HS-5 (cell line): Measurements from ENCODE around the gene SETD6.

ENCODE experiments used
- DNase-seq: peaks from one replicate; pipeline ENCODE4 v3.0.0-alpha.2; 2012; ENCODE audit warnings: low read depth

Gene SETD6

DNA sequence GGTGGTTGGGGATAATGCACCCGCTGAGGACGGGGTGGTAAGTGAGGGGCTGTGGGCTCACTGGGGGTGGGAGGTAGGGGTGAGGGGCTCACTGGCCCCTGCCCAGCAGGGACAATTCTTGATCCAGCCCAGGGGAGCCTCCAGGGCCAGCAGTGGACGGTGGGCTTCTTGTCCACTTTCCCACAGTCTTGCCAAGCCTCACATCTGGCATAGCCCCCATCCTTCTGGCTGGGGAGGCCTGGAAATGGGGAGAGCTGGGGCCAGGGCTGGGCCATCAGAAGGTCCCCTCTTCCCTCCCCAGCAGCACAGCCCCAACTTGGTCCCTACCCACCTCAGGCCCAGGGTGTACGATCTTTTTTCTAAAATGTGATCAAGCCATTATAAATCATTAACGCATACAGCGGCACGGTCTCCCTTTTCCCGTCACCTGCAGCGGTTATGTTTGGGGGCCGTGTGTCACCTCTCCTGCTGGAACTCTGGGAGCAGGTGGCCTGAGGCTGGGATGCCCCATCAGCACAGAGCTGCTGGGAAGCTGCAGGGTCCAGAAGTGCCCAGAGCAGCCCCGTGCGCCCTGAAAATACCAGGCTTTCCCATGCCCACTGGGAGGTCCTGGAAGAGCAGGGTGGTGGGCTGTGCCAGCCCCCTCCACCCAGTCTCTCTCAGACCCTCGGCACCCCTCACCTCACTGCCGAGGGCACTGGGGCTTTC is 7.2 kb upstream of the SETD6 start:
- no peak for DNase-seq

DNA sequence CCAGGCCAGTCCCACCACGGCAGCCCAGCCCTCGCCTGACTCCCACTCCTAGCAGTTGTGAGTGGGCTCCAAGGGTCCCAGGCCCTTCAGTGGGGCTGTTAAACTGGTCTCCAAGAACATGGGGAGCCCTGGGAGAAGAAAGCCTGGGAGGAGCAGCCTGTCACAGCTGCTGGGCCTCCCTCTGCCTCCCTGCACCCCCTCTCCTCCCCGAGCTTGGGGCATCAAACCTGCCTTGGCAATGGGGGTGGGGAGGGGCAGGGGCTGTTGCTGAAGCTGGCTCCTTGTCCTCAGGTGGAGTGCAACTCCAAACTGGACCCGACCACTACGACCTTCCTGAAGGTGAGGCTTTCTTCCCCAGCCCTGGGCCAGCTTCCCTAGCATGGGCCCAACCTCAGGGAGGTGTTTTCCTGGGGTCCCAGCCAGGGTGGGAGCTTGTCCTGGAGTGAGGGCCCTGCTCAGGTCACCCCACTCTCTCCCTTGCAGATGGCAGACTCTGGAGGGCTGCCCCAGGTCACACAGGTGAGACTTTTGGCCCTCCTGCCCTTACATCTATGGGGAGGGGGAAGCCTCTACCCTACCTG is 6.6 kb upstream of the SETD6 start:
- no peak for DNase-seq

DNA sequence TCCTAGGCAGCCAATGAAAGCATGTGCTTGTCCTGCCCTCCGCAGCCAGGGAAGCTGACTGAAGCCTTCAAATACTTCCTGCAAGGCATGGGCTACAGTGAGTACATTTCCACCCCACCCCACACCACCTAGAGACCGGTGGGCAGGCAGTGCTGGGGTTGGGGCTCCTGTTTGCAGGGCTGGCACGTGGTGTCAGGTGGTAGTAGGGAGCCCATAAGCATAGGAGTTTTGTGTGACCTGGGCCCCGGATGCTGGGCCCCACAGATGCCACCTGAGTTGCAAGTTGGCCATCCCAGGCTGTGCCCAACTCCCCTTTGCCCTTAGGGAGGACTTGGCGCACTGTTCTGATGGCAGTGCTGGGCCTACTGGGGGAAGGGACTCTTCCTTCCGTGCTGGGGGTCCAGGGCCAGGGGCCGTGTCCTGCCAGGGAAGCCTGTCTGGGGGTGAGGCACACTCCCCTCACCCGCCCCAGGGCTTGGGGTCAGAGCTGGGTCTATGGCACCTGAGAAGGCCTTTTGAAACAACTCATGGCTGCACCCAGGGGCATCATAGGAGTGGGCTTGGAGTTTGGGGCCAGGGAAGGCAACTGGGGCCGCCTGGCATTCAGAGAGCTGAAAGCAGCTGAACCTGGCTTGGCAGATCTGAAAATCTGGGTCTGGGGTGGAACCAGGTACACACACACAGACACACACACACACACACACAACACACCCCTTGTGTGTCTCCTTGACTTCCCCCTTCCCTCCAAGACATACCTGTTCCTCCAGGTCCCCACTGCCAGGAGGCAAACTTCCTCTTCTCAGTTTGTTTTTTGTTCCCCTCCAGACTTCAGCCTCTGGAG is 5.8 kb upstream of the SETD6 start:
- no peak for DNase-seq

DNA sequence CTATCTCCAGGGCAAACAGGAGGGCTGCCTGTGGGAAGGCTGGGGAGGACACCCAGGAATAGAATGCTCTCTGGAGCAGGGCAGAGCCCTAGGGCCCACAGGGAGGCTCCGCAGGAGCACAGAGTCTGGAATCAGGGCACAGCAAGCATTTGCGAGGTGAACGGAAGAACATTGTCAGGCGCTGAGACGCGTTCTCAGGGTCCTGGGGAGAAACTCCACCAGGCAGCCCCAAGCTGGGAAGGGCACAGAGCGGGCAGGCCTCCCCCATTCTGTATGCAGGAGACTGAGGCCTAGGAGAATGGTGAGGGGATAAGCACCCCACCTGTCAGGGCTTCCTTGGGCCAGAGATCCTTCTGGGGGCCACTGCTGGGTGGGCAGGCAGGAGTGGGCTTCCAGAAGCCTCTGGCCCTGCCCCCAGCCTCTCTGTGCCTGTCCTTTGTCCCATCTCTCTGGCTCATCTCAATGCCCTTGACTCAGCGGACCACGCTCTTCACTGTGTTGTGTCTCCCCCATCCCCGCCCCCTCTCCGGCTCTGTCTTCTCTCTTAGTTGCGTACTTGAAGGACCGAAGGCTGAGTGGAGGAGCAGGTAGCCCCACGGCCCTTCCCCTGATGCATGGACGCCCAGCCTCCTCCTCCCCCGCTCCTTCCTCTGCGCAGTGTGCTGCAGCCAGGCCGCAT is 5.1 kb upstream of the SETD6 start:
- DNase-seq, result no peak

DNA sequence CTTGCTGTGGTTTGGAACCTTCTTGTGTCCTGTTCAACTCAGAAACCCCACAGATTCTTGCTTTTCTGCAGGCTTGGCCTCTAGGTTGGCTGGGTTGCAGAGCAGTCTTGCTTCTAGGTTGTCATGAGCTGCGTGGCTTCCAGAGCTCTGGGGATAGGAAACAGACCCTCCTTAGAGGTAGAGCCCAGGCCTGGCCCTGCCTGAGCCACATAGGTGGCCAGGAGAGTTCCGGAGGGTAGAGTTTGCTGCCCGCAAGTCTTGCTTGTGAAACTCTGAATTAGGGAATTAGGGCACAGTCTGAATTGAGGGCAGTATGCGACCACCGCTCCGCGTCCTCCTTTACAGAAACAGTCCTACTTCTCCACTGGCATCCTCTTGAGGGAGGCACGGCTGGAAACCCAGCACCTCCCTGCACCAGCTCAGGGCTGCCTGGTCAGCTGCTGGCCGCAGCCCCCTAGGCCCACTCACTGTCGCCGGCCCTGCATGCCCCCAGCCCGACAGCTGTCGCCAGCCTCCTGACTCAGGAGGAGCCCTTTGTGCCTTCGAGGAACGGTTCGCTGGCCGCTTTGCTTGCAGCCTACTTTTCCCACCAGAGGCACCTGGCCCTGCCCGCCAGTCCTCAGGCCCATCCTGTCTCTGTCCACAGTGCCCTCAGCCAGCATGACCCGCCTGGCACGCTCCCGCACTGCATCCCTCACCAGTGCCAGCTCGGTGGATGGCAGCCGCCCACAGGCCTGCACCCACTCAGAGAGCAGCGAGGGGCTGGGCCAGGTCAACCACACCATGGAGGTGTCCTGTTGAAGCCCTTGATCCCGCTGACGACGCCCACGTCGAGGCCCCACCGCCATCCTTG is 4.3 kb upstream of the SETD6 start:
- no peak for DNase-seq

DNA sequence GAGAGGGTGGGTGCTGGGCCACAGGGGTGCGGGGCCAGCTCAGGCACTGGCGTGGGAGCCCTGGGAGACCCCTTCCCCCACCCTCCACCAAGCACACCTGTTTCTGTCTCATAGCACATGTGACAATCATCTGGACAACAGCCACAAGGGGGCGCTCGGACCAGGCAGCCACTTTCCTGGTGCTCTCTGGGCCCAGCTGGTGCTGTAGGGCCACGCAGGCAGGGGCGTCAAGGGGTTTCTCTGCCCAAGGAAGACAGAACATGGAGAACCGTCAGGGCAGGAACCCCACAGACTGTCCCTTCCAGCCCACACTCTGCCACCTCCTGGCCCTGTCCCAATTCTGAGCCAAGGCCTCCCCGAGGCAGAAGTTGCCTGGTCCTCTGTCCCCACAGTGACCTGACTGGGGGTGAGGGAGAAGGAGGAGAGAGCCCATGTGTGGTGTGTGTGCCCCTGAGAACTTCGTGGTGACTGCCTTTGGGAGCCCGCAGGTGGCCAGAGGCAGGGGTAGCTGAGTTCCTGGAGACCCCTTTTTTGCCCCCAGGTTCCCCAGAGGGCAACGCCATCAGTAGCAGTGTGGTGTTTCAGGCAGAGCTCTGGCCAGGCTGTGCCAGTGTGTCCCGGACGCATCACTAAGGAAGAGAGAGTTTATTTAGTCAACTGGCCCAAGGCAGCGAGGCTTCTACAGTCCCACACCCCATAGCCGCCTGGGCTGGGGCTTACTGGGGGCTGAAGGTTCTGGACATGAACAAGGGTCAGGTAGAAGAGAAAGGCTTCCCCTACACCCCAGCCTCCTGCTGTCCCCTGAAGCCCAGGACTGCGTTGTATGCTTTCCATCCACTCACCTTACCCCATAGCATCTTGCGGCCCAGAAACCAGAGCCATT is 3.1 kb upstream of the SETD6 start:
- DNase-seq, result no peak

DNA sequence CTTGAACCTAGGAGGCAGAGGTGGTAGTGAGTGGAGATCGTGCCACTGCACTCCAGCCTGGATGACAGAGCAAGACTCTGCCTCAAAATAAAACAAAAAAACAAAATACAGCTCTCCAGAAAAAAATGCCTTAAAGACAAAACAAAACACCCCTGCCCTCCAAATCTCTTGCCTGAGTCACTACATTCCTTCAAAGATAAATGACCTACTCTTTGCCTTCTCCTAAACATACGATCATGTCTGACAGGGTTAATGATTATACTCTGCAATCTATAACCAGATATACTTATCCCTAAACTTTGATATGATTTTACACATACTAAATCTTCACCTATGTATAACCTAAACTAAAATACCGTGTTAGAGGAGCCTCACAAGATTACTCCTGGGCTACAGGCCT is 1.4 kb upstream of the SETD6 start:
- no peak for DNase-seq

DNA sequence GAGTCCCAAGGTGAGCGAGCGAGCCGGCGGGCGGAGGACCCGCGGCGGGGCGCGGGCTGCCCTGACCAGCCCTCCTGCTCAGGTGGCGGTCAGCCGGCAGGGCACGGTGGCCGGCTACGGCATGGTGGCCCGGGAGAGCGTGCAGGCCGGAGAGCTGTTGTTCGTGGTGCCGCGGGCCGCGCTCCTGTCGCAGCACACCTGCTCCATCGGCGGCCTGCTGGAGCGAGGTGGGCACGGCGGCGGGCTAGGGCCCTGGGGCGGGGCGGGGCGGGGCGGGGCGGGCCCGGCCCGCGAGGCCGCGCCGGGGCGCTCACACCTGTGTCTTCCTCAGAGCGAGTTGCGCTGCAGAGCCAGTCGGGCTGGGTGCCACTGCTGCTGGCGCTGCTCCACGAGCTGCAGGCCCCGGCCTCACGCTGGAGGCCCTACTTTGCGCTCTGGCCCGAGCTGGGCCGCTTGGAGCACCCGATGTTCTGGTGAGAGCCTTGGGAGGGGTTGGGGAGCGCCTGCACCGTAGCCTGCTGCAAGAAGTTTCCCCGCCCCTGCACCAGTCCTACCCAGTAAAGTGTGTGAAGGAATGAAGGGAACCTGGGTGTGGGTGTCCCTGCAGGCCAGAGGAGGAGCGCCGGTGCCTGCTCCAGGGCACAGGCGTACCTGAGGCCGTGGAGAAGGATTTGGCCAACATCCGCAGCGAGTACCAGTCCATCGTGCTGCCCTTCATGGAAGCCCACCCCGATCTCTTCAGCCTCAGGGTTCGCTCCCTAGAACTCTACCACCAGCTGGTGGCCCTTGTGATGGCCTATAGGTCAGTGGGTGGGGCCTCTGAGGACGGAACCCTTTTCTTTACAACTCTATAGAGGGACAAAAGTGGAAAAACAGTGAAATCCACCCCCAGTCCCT is 802 bp downstream of the SETD6 start:
- DNase-seq, result no peak

DNA sequence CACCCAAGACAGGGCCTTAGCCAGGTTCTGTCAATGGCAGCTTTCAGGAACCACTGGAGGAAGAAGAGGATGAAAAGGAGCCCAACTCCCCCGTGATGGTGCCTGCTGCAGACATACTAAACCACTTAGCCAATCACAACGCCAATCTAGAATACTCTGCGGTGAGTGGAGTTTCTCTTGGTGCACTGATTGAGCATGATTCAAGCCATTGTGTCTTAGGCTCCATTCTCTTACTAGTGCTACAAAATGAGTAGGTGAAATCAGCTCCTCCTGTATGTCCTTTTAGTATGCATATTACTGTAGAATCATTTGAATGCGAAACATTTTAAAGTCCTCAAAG is 1.4 kb downstream of the SETD6 start:
- DNase-seq, result no peak

DNA sequence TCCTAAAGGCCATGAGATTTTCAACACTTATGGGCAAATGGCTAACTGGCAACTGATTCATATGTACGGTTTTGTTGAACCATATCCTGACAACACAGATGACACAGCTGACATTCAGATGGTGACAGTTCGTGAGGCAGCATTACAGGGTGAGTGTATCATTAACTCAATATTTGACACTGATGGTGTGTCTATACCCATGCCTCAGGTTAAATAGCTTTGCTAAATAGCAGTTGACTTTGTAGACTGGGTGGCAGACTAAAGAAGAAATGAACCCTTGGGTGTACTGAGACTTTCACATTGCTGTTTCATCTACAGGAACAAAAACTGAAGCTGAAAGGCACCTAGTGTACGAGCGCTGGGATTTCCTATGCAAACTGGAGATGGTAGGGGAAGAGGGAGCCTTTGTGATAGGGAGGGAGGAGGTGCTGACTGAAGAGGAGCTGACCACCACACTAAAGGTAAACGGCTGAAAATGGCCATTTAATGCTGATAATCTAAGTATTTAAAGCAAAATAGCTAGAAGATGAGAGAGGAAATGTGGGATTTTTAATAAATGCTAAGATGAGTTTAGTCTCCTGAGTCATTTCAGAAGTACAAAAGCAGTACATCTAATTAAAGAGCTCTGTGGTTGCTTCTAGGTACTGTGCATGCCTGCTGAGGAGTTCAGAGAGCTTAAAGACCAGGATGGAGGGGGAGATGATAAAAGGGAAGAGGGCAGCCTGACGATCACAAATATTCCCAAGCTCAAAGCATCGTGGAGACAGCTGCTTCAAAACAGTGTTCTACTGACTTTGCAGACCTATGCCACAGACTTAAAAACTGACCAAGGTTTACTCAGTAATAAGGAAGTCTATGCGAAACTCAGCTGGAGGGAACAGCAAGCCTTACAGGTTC is 3.0 kb downstream of the SETD6 start:
- no peak for DNase-seq

DNA sequence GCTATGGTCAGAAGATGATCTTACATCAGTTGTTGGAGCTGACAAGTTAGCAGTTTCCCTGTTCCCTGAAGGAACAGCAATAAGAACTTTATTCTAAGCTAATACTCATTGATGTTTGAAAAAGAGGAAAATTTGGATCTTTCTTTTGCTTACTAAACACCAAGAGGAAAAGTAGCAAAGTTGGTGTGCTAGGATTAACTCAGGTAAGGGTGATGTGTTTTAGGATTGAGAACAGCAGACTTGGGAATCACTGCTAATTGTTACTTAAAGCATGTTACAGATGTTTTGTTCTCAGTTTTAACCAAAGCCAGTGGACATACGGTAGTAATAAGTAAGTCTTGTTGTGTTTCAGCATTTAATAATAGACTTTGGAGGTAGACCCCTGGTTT is 3.7 kb downstream of the SETD6 start:
- no peak for DNase-seq

DNA sequence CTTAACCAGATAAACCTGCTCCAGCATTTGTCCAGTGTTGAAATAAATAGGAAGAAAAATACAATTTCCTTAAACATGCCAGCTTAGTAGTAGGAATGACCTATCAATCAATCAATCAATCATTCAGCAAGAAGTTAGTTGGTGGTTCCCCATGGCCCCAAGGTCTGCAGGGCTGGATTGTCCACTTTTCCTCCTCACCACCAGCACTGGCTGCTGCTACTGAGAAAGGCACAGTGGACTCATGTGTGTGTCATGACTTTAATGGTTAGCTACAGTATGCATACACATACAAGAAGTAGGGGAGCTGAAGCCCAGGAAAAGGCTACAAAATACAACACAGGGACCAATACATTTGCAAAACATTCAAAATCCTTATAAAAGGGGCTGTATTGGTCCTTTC is 4.4 kb downstream of the SETD6 start:
- DNase-seq, result no peak

DNA sequence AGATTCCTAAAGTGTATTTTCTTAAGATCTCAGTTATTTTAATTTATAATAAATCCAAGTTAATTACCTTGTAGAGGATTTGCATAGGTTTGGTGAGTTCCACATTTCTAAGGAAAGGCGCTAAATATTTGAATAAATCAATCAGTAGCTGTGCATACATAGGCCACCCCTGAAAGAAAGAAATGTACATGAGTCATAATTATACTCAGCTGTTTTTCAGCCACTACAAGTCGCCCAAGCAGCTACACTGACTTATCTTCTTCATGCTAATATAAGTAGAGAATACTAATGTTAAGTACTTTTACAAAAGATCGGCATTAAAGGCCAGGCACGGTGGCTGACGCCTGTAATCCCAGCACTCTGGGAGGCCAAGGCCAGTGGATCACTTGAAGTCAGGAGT is 14.9 kb downstream of the SETD6 start:
- DNase-seq, result no peak

DNA sequence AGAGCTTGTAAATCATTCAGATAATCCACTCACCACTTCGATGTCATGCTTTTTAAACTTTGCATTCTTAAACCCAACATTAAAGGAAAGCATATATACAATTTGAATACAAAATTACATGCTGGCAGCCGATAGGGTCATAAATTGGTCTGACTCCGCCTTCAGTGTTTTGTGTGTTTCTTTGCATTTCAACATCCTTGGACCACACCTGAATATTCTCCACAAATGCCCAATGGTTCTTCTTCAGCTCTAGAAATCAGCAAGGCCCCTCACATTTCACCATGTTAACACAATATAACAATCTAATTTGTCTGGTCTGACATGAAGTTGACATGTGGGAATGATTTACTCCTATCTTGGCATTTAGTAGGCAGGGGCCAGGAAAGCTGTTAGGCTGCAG is 17.1 kb downstream of the SETD6 start:
- DNase-seq, result no peak

DNA sequence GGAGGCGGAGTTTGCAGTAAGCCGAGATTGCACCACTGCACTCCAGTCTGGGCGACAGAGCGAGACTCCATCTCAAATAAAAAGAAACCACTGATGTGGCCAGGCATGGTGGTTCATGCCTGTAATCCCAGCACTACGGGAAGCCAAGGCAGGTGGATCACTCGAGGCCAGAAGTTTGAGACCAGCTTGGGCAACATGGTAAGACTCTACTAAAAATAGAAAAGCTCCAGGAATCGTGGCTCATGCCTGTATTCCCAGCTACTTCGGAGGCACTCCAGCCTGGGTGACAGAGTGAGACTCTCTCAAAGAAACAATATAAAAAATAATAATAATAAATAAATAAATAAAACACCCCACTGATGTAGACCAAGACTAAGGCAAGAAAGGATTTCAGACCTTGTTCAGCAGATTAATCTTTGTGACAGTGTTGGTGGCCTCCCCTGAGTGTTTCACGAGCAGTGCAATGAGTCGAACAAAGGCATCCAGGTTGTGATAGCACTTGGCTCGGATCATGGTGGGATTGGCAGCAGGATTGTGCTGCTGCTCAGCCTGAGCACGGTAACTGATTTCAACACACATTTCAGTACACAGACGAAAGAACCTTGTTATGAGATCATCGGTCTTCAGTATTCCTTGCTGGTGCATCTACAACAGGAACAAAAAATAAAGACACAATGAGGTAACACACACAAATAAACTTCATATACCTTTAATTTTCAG is 18.6 kb downstream of the SETD6 start:
- no peak for DNase-seq

DNA sequence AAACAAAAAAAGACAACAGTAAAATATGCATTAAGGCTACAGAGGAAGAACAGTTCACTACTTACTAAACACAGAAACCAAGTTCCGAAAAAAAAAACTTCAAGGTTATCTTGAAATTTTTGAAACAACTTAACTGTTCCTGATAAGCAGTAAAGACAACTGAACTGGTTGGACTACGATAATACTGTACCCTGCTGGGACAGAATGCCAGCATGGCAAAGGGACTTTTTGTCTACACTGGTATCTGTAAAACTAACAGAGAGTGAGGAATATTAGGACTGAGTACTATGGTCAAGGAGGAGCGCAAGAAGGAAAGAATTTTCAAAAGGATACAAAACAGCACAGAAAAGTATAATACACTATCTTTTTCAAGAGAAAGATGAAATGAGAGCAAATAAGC is 19.8 kb downstream of the SETD6 start:
- no peak for DNase-seq

DNA sequence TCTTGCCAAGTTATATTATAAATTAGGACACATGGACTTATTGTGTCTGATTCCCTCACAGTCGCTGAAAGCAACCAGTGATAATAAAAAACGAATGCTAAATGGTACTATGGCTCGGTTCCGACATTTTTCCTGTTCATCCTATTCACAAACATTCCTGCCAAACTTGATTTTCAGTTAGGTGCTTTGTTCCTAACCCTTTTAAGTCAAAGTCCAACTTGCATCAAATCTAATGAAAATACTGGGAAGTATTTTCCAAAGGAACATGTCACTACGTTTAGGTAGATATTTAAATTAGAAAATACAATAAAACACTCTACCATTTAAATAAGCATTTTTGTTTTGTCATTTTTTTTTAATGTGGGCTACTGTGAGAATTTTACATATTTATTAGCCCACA is 21.0 kb downstream of the SETD6 start:
- DNase-seq, result no peak
